HCT116 (cell line): ENCODE data around the gene ZSCAN21. TPM values are rescaled to one million over a fixed set of nuclear protein-coding genes. Genes with fewer than 3 reads are reported as not detected.

Experiments
- ATAC-seq: fragments of 200-7000 bp; cut with Tn5 transposase; 2 replicates; pipeline ENCODE4 v1.9.1; 2020; ENCODE audit warnings: mild to moderate bottlenecking, moderate library complexity
- BruUV-seq: library from RNA; stranded (reverse); fragments of 400-500 nt; replicated peaks from 2 replicates; lab custom pipeline; 2021; lab: Mats Ljungman, UMichigan
- CTCF ChIA-PET: fragments of 300-600 bp; sonication (Branson Sonifier 250); formaldehyde crosslinking; loops from one replicate; lab custom pipeline; 2021; ENCODE audit warnings: antibody characterized with exemption; lab: Charles Lee
- POLR2A ChIA-PET: fragments of 300-600, 350-600 bp; sonication (Branson Sonifier 250); formaldehyde crosslinking; loops from one replicate; lab custom pipeline; 2021; ENCODE audit warnings: antibody characterized with exemption; lab: Charles Lee
- RAD21 ChIA-PET, 2 experiments: fragments of 300-600 bp; sonication (Branson Sonifier 250); formaldehyde crosslinking; loops; one replicate each; lab custom pipeline; 2023; ENCODE audit warnings: low total read pairs in 2 of 2; ENCODE audit not compliant: uncharacterized antibody in 2 of 2, unreplicated experiment in 2 of 2, low non-redundant PET in 1 of 2; lab: Charles Lee
- DNase-seq: peaks from one replicate; pipeline ENCODE4 v3.0.0-alpha.2; 2010; ENCODE audit warnings: low read depth, low spot score
- H2AFZ ChIP-seq: fragments of 200-600 bp; shearing (Covaris generic), sonication (generic); 2 replicates; pipeline ENCODE4 v1.6.1; 2017; ENCODE audit warnings: low read depth, mixed run types, mixed read lengths, antibody characterized with exemption, low read length; ENCODE audit not compliant: poor library complexity, severe bottlenecking
- H3K27ac ChIP-seq: 2 replicates; pipeline ENCODE4 v1.5.1; 2012; ENCODE audit warnings: low read depth, low read length
- H3K27me3 ChIP-seq: fragments of 200-600 bp; sonication (generic); 2 replicates; pipeline ENCODE4 v1.6.1; 2016; ENCODE audit warnings: mixed run types, low read length, mixed read lengths; ENCODE audit not compliant: insufficient read depth
- H3K36me3 ChIP-seq, 2 experiments: fragments of 200-500 bp in 1 of 2; fragments of 200-600 bp in 1 of 2; sonication (Bioruptor generic) in 1 of 2; sonication (generic) in 1 of 2; 2 replicates each; pipeline versions ENCODE4 v1.5.1 to v1.6.1; 2014 to 2016; ENCODE audit warnings: low read length in 2 of 2, inconsistent platforms in 1 of 2, mixed read lengths in 1 of 2, mixed run types in 1 of 2; ENCODE audit not compliant: insufficient read depth in 2 of 2, control insufficient read depth in 1 of 2
- H3K4me1 ChIP-seq, 2 experiments: fragments of 200-600 bp in 1 of 2; sonication (generic) in 1 of 2; 2 replicates each; pipeline versions ENCODE4 v1.5.1 to v1.6.1; 2012 to 2017; ENCODE audit warnings: low read length in 2 of 2, inconsistent platforms in 1 of 2, mild to moderate bottlenecking in 1 of 2, mixed read lengths in 1 of 2, mixed run types in 1 of 2, moderate library complexity in 1 of 2; ENCODE audit not compliant: insufficient read depth in 2 of 2, control insufficient read depth in 1 of 2
- H3K4me2 ChIP-seq: fragments of 200-600 bp; sonication (generic); 2 replicates; pipeline ENCODE4 v1.6.1; 2017; ENCODE audit warnings: mixed run types, low read length, mixed read lengths
- H3K4me3 ChIP-seq, 2 experiments: fragments of 200-600 bp in 1 of 2; sonication (generic) in 1 of 2; replicated peaks in 1 of 2; 2 replicates each; pipeline ENCODE4 v1.5.1; 2011 to 2016; ENCODE audit warnings: low read length in 2 of 2, control low read depth in 1 of 2, low read depth in 1 of 2, mild to moderate bottlenecking in 1 of 2, mixed read lengths in 1 of 2, mixed run types in 1 of 2
- H3K79me2 ChIP-seq: fragments of 200-600 bp; sonication (generic); 2 replicates; pipeline ENCODE4 v1.6.1; 2017; ENCODE audit warnings: mild to moderate bottlenecking, mixed run types, low read length, moderate library complexity, mixed read lengths; ENCODE audit not compliant: insufficient read depth
- H3K9ac ChIP-seq: fragments of 200-600 bp; sonication (generic); 2 replicates; pipeline ENCODE4 v1.6.1; 2016; ENCODE audit warnings: low read length, mixed read lengths
- H3K9me2 ChIP-seq: fragments of 200-600 bp; sonication (generic), shearing (Covaris generic); 2 replicates; pipeline ENCODE4 v1.6.1; 2017; ENCODE audit warnings: mixed run types, mild to moderate bottlenecking, moderate library complexity; ENCODE audit not compliant: insufficient read depth
- H3K9me3 ChIP-seq, 2 experiments: fragments of 200-500 bp in 1 of 2; fragments of 200-600 bp in 1 of 2; sonication (Bioruptor generic) in 1 of 2; sonication (generic) in 1 of 2; 2 replicates each; pipeline ENCODE4 v1.6.1; 2014 to 2017; ENCODE audit warnings: low read length in 2 of 2, mixed read lengths in 2 of 2, inconsistent platforms in 1 of 2, low read depth in 1 of 2, mild to moderate bottlenecking in 1 of 2, mixed run types in 1 of 2, moderate library complexity in 1 of 2; ENCODE audit not compliant: control insufficient read depth in 1 of 2, insufficient read depth in 1 of 2
- H4K20me1 ChIP-seq: fragments of 200-600 bp; sonication (generic), shearing (Covaris generic); 2 replicates; pipeline ENCODE4 v1.6.1; 2017; ENCODE audit warnings: mixed run types, mild to moderate bottlenecking, moderate library complexity; ENCODE audit not compliant: insufficient read depth
- CBX3 ChIP-seq: IDR thresholded peaks from 2 replicates; pipeline ENCODE4 v1.6.1; 2012; ENCODE audit warnings: low read depth
- EZH2 ChIP-seq: fragments of 200-600 bp; sonication (generic); IDR thresholded peaks from 2 replicates; pipeline ENCODE4 v1.6.1; 2017; ENCODE audit warnings: antibody characterized with exemption, mixed run types
- EZH2phosphoT487 ChIP-seq: fragments of 200-600 bp; IDR thresholded peaks from 2 replicates; pipeline ENCODE4 v1.6.1; 2018; ENCODE audit warnings: antibody characterized with exemption, borderline replicate concordance
- JUND ChIP-seq: IDR thresholded peaks from 2 replicates; pipeline ENCODE4 v1.6.1; 2012
- SIN3A ChIP-seq: IDR thresholded peaks from 2 replicates; pipeline ENCODE4 v1.6.1; 2012; ENCODE audit warnings: low read depth
- SP1 ChIP-seq: IDR thresholded peaks from 2 replicates; pipeline ENCODE4 v1.6.1; 2012; ENCODE audit warnings: low read depth
- SRF ChIP-seq: IDR thresholded peaks from 2 replicates; pipeline ENCODE4 v1.6.1; 2012; ENCODE audit warnings: low read depth
- ZNF274 ChIP-seq: fragments of 200-500 bp; sonication (Bioruptor generic); IDR thresholded peaks from 2 replicates; pipeline ENCODE4 v1.6.1; 2014; ENCODE audit warnings: mild to moderate bottlenecking, low read depth, low read length, inconsistent platforms
- intact Hi-C: fragments of 100-400 bp; cut with micrococcal nuclease; formaldehyde crosslinking; loops from 2 replicates; pipeline ENCODE4 v1.10.0; 2022
- total RNA-seq: library from RNA; stranded (reverse); gene quantifications from one replicate; pipeline ENCODE4 v1.2.1, GENCODE V29; 2021; ENCODE audit not compliant: unreplicated experiment
- TF ChIP-seq, protein P1 (sequence below), 3 experiments: fragments of 200-600 bp in 1 of 3; sonication (generic) in 1 of 3; IDR thresholded peaks in 2 of 3; conservative IDR thresholded peaks in 1 of 3; 2 replicates each; pipeline ENCODE4 v1.5.1; 2012 to 2017; ENCODE audit warnings: low read depth in 2 of 3, low read length in 2 of 3, antibody characterized with exemption in 1 of 3, borderline replicate concordance in 1 of 3, control low read depth in 1 of 3, mild to moderate bottlenecking in 1 of 3, mixed read lengths in 1 of 3, mixed run types in 1 of 3, moderate library complexity in 1 of 3; ENCODE audit not compliant: insufficient read depth in 1 of 3
- TF ChIP-seq, protein P2 (sequence below): IDR thresholded peaks from 2 replicates; pipeline ENCODE4 v1.6.1; 2011; ENCODE audit warnings: mild to moderate bottlenecking, low read length, moderate library complexity; ENCODE audit not compliant: insufficient replicate concordance; ENCODE audit errors: extremely low read depth
- TF ChIP-seq, protein P3 (sequence below): IDR thresholded peaks from 2 replicates; pipeline ENCODE4 v1.6.1; 2012

The ZSCAN21 gene
- total RNA-seq, 1 experiment from 2014 or later, result 10.3 TPM

DNA sequence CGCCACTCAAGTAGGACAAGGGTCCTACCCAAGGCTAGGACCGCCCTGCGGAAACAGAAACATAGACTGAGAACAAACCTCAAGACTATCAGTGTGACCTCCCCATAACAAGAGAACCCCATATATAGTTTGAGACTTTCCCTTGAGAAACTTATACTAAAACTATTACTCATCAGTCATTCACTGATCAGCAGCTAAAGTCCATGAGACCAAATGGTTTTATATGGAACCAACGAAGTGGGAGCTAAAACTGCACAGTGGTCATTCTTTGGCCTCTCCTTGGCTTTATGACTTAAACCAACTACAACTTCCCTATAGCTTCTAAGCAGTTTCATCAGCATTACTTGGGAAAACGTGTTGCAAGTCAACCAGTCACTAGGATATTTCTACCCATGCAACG is 13.7 kb upstream of the ZSCAN21 start:
- no peak overlapping the region for H3K27ac ChIP-seq
- no peak overlapping the region for H3K9ac ChIP-seq
- H3K4me2 ChIP-seq, result no peak overlapping the region
- DNase-seq (no peak), ATAC-seq (no peak)
- POLR2A ChIA-PET, result interaction anchor here (1.2 kb wide), 1 partner anchor 14 kb away, joined by 4 read pairs; no protein-coding TSS in a partner anchor
- no peaks in the 10 kb centered on the region for H3K9me3 ChIP-seq
- H4K20me1 ChIP-seq, result no peaks in the 10 kb centered on the region
- H3K79me2 ChIP-seq, result no peaks in the 10 kb centered on the region
- H3K27me3 ChIP-seq, result no peaks in the 10 kb centered on the region
- no peaks in the 10 kb centered on the region for H3K9me2 ChIP-seq
- H2AFZ ChIP-seq, result no peak overlapping the region
- BruUV-seq, result TSS peak; percentile 2
- H3K36me3 ChIP-seq, result peaks cover 38 to 41% of the 10 kb centered on the region in 2 experiments; a peak in 3 of 4 replicates
- H3K4me1 ChIP-seq, result no peaks in the 10 kb centered on the region
- CTCF ChIA-PET, result no interaction called here
- RAD21 ChIA-PET, result no interaction called here
- intact Hi-C loops, result no loop called here
- TF ChIP-seq, protein P1, sequence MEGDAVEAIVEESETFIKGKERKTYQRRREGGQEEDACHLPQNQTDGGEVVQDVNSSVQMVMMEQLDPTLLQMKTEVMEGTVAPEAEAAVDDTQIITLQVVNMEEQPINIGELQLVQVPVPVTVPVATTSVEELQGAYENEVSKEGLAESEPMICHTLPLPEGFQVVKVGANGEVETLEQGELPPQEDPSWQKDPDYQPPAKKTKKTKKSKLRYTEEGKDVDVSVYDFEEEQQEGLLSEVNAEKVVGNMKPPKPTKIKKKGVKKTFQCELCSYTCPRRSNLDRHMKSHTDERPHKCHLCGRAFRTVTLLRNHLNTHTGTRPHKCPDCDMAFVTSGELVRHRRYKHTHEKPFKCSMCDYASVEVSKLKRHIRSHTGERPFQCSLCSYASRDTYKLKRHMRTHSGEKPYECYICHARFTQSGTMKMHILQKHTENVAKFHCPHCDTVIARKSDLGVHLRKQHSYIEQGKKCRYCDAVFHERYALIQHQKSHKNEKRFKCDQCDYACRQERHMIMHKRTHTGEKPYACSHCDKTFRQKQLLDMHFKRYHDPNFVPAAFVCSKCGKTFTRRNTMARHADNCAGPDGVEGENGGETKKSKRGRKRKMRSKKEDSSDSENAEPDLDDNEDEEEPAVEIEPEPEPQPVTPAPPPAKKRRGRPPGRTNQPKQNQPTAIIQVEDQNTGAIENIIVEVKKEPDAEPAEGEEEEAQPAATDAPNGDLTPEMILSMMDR (IDR thresholded peaks at IDR 0.05 in 2 of 3, conservative IDR thresholded peaks at IDR 0.05 in 1 of 3; ENCODE audit: borderline replicate concordance in 1 of 3, insufficient read depth in 1 of 3, low read depth in 2 of 3, low read length in 2 of 3), result no peak
- TF ChIP-seq ZNF274 (no peak), EZH2 (no peak), JUND (no peak), CBX3 (no peak), EZH2phosphoT487 (no peak), SP1 (no peak), SIN3A (no peak), SRF (no peak)
- TF ChIP-seq, protein P2, sequence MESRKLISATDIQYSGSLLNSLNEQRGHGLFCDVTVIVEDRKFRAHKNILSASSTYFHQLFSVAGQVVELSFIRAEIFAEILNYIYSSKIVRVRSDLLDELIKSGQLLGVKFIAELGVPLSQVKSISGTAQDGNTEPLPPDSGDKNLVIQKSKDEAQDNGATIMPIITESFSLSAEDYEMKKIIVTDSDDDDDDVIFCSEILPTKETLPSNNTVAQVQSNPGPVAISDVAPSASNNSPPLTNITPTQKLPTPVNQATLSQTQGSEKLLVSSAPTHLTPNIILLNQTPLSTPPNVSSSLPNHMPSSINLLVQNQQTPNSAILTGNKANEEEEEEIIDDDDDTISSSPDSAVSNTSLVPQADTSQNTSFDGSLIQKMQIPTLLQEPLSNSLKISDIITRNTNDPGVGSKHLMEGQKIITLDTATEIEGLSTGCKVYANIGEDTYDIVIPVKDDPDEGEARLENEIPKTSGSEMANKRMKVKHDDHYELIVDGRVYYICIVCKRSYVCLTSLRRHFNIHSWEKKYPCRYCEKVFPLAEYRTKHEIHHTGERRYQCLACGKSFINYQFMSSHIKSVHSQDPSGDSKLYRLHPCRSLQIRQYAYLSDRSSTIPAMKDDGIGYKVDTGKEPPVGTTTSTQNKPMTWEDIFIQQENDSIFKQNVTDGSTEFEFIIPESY, result no peak
- TF ChIP-seq, protein P3, sequence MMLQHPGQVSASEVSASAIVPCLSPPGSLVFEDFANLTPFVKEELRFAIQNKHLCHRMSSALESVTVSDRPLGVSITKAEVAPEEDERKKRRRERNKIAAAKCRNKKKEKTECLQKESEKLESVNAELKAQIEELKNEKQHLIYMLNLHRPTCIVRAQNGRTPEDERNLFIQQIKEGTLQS, result no peak
- no peak overlapping the region for H3K4me3 ChIP-seq
